Spleen (tissue), 7 donors: ENCODE results near the gene RANBP17.

Experiments used
- POLR2A ChIP-seq, 3 donors: fragments of 450-650 bp; IDR thresholded peaks; one replicate each; pipeline ENCODE4 v1.5.1; 2017; ENCODE audit warnings: antibody characterized with exemption in 3 of 3, mild to moderate bottlenecking in 1 of 3
- POLR2AphosphoS5 ChIP-seq, 3 donors: sonication (generic); formaldehyde crosslinking; IDR thresholded peaks; one replicate each; pipeline ENCODE4 v1.5.1; 2017; ENCODE audit warnings: antibody characterized with exemption in 3 of 3
- TF ChIP-seq, protein P1 (sequence below), 11 experiments: fragments of 200-600 bp in 7 of 11; fragments of 450-650 bp in 4 of 11; sonication (generic) in 4 of 11; IDR thresholded peaks in 8 of 11; conservative IDR thresholded peaks in 3 of 11; 1 replicate in 7 of 11; 2 replicates in 4 of 11; pipeline versions ENCODE4 v1.4.0 to v1.8.0; 2016 to 2021; ENCODE audit warnings: antibody characterized with exemption in 11 of 11, inconsistent platforms in 4 of 11, mild to moderate bottlenecking in 1 of 11
- donor health status: DM: no; HTN: no; CAD: no; lungs with moderate emphysema.
- donor health status: DM: no; HTN: no; CAD: no.
- donor health status: DM: no; HTN: no; CAD: no.

DNA sequence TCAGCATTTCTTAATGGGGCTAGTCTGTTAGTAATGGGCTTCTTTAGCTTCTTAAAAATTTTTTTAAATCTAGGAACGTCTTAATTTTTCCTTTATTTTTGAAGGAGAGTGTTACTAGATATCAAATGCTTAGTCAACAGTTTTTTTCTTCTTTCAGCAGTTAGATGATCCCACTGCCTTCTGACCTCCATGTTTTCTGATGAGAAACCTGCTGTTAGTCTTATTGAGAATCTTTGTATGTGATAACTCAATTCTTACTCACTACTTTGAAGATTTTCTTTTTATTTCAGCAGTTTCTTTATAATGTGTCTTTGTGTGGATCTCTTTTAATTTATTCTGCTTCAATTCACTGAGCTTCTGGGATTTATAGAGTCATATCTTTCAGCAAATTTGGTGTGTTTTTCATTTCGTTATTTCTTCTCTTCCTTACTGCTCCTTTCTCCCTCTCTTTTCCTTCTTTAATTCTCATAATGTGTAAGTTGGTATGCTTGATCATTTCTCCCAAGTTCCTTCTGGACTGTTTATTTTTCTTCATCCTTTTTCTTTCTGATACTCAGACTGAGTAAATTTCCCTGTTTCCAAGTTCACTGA lies 205.8 kb downstream of the RANBP17 start:
- TF ChIP-seq, protein P1, sequence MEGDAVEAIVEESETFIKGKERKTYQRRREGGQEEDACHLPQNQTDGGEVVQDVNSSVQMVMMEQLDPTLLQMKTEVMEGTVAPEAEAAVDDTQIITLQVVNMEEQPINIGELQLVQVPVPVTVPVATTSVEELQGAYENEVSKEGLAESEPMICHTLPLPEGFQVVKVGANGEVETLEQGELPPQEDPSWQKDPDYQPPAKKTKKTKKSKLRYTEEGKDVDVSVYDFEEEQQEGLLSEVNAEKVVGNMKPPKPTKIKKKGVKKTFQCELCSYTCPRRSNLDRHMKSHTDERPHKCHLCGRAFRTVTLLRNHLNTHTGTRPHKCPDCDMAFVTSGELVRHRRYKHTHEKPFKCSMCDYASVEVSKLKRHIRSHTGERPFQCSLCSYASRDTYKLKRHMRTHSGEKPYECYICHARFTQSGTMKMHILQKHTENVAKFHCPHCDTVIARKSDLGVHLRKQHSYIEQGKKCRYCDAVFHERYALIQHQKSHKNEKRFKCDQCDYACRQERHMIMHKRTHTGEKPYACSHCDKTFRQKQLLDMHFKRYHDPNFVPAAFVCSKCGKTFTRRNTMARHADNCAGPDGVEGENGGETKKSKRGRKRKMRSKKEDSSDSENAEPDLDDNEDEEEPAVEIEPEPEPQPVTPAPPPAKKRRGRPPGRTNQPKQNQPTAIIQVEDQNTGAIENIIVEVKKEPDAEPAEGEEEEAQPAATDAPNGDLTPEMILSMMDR (IDR thresholded peaks at IDR 0.05 in 8 of 11, conservative IDR thresholded peaks at IDR 0.05 in 3 of 11), result no peak
- TF ChIP-seq POLR2A (IDR thresholded peaks at IDR 0.05), result no peak
- TF ChIP-seq POLR2AphosphoS5 (IDR thresholded peaks at IDR 0.05), result no peak
